Neutrophil (primary cell): ENCODE data around the gene MMP25.

Experiments
- H3K27ac ChIP-seq: fragments of 200-600 bp; sonication (generic); 2 replicates; pipeline ENCODE4 v1.5.1; 2016; ENCODE audit warnings: mild to moderate bottlenecking, moderate library complexity
- H3K27me3 ChIP-seq: fragments of 200-600 bp; sonication (generic); 2 replicates; pipeline ENCODE4 v1.6.0; 2016; ENCODE audit warnings: mild to moderate bottlenecking
- H3K36me3 ChIP-seq: fragments of 200-600 bp; sonication (generic); 2 replicates; pipeline ENCODE4 v1.5.1; 2017
- H3K4me1 ChIP-seq, 2 experiments: fragments of 200-600 bp in 1 of 2; sonication (generic) in 1 of 2; 1 replicate in 1 of 2; 2 replicates in 1 of 2; pipeline versions ENCODE4 v1.5.1 to v1.6.1; 2013 to 2016; ENCODE audit warnings: low read depth in 1 of 2, low read length in 1 of 2, mild to moderate bottlenecking in 1 of 2, moderate library complexity in 1 of 2; ENCODE audit not compliant: control insufficient read depth in 1 of 2, insufficient read depth in 1 of 2
- H3K4me3 ChIP-seq, 2 experiments: fragments of 200-600 bp in 1 of 2; sonication (generic) in 1 of 2; 1 replicate in 1 of 2; 2 replicates in 1 of 2; pipeline ENCODE4 v1.5.1; 2013 to 2016; ENCODE audit warnings: low read depth in 1 of 2, low read length in 1 of 2, mild to moderate bottlenecking in 1 of 2, moderate library complexity in 1 of 2
- H3K9me3 ChIP-seq: fragments of 200-600 bp; sonication (generic); 2 replicates; pipeline ENCODE4 v1.5.1; 2016
- CTCF ChIP-seq: fragments of 200-600 bp; sonication (generic); IDR thresholded peaks from 2 replicates; pipeline ENCODE4 v1.5.1; 2016; ENCODE audit warnings: antibody characterized with exemption

The MMP25 gene

GRCh38 chr16:3009568-3010390, 36.6 kb upstream of the MMP25 start:
- Histone ChIP-seq H3K27me3 (no peaks in the 10 kb centered on the region), H3K4me3 (peak overlapping the region in 1 of 2 experiments; percentile 74), H3K27ac (peak overlapping the region; percentile 98), H3K4me1 (peaks cover 68 to 73% of the 10 kb centered on the region in 2 experiments), H3K9me3 (no peaks in the 10 kb centered on the region), H3K36me3 (peaks cover 14% of the 10 kb centered on the region)
- no peak for TF ChIP-seq CTCF

- Histone ChIP-seq H3K27me3 (no peaks in the 10 kb centered on the region), H3K9me3 (no peaks in the 10 kb centered on the region), H3K4me3 (no peak overlapping the region), H3K36me3 (peaks cover 17% of the 10 kb centered on the region), H3K27ac (peak overlapping the region; percentile 98), H3K4me1 (peaks cover 65% of the 10 kb centered on the region in 2 experiments)
- no peak for TF ChIP-seq CTCF
Observed at GRCh38 chr16:3010510-3010909, 35.9 kb upstream of the MMP25 start.

GRCh38 chr16:3012246-3012645, 34.1 kb upstream of the MMP25 start:
- no peak overlapping the region for H3K27ac ChIP-seq
- peaks cover 17% of the 10 kb centered on the region for H3K36me3 ChIP-seq
- H3K27me3 ChIP-seq = peaks cover under 1% of the 10 kb centered on the region
- H3K4me1 ChIP-seq = peaks cover 48% of the 10 kb centered on the region in 2 experiments
- no peak for TF ChIP-seq CTCF
- H3K9me3 ChIP-seq = no peaks in the 10 kb centered on the region
- no peak overlapping the region for H3K4me3 ChIP-seq

- Histone ChIP-seq H3K27me3 (peaks cover 7% of the 10 kb centered on the region), H3K9me3 (no peaks in the 10 kb centered on the region), H3K4me3 (no peak within 1 kb of the TSS), H3K4me1 (peaks cover 43 to 46% of the 10 kb centered on the region in 2 experiments), H3K36me3 (peaks cover 17% of the 10 kb centered on the region), H3K27ac (peak within 1 kb of the TSS; percentile 23)
- TF ChIP-seq CTCF = no peak
Observed at GRCh38 chr16:3012828-3013420, 33.4 kb upstream of the MMP25 start, which contains the start of gene CLDN9. Gene CLDN9 (plus strand): TSS chr16:3012923. CDS start chr16:3013363, 440 bp downstream.

GRCh38 chr16:3013491-3013951, 32.8 kb upstream of the MMP25 start:
- peaks cover 13% of the 10 kb centered on the region for H3K27me3 ChIP-seq
- H3K4me3 ChIP-seq = no peak overlapping the region
- H3K4me1 ChIP-seq = peaks cover 43 to 48% of the 10 kb centered on the region in 2 experiments
- no peak overlapping the region for H3K27ac ChIP-seq
- H3K36me3 ChIP-seq = peaks cover 17% of the 10 kb centered on the region
- no peaks in the 10 kb centered on the region for H3K9me3 ChIP-seq
- TF ChIP-seq CTCF = no peak
